SK-MEL-5 (cell line): Measurements from ENCODE around the gene NUDT7. TPM values are rescaled to one million over a fixed set of nuclear protein-coding genes. Genes with fewer than 3 reads are reported as not detected.

Experiments
- DNase-seq: peaks from one replicate; pipeline ENCODE4 v3.0.0-alpha.2; 2016; ENCODE audit warnings: low read depth, low spot score
- in situ Hi-C: cut with HindIII; loops from 2 replicates; pipeline ENCODE4 v1.10.0; 2016; ENCODE audit warnings: low sequenced_read_pairs, high pct_unique_total_duplicates, low pct_unique_long_range_greater_than_20kb
- total RNA-seq: library from RNA; depleted of rRNA; stranded (reverse); fragments of >200 nt; shearing (Covaris generic); gene quantifications from 2 replicates; pipeline ENCODE4 v1.2.3, GENCODE V29; 2014; rRNA removed

The NUDT7 gene
- total RNA-seq, 1 experiment from 2014 or later = 6.7 TPM

DNA sequence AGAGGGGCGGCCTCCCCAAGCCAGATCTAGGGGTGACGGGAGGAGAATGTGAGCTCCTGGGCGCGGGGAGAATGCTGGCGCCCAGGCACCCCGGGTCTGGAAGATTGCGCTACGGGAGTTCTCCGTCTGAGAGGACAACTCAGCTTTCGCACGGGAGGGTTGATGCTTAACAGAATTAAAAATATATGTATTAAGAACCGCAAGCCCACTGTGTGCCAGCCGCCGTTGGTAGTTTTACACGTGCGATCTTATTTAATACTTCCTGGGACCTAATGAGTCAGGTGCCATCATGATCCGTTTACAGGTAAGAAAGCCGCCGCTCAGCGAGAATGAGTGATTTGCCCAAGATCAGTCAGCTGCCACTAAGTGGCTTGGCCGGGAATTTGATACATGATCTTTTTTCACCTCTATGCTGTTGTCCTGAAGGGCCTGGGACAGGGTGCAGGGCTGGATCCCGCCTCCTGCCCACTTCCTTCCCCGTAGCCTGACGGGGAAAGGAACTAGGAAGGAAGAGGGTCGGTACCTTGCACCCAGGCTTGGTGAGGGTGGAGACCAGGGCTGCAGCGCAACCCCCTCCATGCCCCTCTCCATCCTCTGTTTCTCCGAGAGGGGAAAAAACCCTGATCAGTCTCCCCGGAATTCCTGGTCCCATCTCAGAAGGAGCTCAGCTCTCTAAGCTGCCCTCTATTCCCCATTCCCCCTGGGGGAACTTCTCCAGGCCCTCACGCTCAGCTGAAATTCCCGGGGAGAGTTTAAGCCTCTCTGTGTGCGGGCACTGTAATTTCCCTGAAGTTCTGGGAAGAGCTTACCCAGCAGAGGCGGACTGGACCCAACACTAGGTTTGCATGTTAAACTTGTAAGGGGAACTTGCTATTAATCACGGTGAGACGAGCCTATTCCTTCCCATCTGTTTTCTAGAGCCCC lies 67.0 kb downstream of the NUDT7 start:
- in situ Hi-C loops = no loop called here
- no peak for DNase-seq

GRCh38 chr16:77790009-77790372 lies 67.7 kb downstream of the NUDT7 start:
- DNase-seq = no peak
- in situ Hi-C loops = no loop called here

DNA sequence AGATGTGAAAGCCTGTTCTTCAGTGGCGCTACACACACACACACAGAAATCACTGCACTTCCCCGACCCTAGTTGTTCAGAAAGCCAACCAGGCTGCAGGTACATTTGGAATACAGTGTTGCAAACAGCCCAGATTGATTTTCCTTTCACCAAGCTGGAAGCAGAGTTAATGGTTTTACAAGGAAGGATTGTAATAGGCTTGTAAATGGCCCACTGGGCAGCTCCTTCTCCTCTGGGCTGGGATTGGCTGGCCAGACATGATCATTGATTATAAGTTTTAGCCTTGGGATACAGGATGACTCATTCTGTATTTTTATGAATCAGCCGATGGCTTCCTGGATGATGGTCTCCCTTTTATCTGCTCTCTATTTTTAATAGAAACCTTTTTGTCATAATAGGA lies 68.6 kb downstream of the NUDT7 start:
- DNase-seq = no peak
- in situ Hi-C loops = no loop called here

Other genes starting within 250 kb of the NUDT7 start
- not detected in 2 replicates for gene VAT1L, start 66.0 kb downstream of the NUDT7 start, total RNA-seq